H1 (cell line): ENCODE measurements around the gene FCRL5. TPM values are rescaled to one million over a fixed set of nuclear protein-coding genes. Genes with fewer than 3 reads are reported as not detected.

Source experiments
- CTCF ChIA-PET: fragments of 300-600 bp; sonication (Branson Sonifier 250); formaldehyde crosslinking; loops from one replicate; lab custom pipeline; 2021; ENCODE audit not compliant: partially characterized antibody; lab: Charles Lee
- POLR2A ChIA-PET: fragments of 300-600 bp; sonication (Branson Sonifier 250); formaldehyde crosslinking; loops from one replicate; lab custom pipeline; 2021; ENCODE audit warnings: inconsistent platforms; ENCODE audit not compliant: partially characterized antibody; lab: Charles Lee
- DNase-seq, 2 experiments: peaks; one replicate each; pipeline versions ENCODE4 v3.0.0 to v3.0.0-alpha.2; 2010 to 2022; ENCODE audit warnings: low spot score in 2 of 2, low read depth in 1 of 2, mixed read lengths in 1 of 2
- FAIRE-seq: peaks from 2 replicates; lab custom pipeline; 2011; peaks lifted over from hg19 to GRCh38; lab: Jason Lieb, UNC
- H2AFZ ChIP-seq: 2 replicates; pipeline ENCODE4 v1.8.1; 2012; ENCODE audit warnings: low read length, inconsistent platforms
- H2AK5ac ChIP-seq: 2 replicates; pipeline ENCODE4 v1.6.1; 2013; ENCODE audit warnings: low read depth, low read length
- H2BK120ac ChIP-seq: replicated peaks from 2 replicates; pipeline ENCODE3; 2013; ENCODE audit warnings: low read depth, low read length, inconsistent platforms
- H2BK12ac ChIP-seq: 2 replicates; pipeline ENCODE4 v1.6.1; 2013; ENCODE audit warnings: low read depth, low read length
- H2BK15ac ChIP-seq: 2 replicates; pipeline ENCODE4 v1.6.1; 2013; ENCODE audit warnings: low read length
- H2BK20ac ChIP-seq: 2 replicates; pipeline ENCODE4 v1.6.1; 2013; ENCODE audit warnings: low read length
- H2BK5ac ChIP-seq: 2 replicates; pipeline ENCODE4 v1.6.1; 2013; ENCODE audit warnings: low read depth, low read length
- H3K14ac ChIP-seq: 2 replicates; pipeline ENCODE4 v1.6.1; 2013; ENCODE audit warnings: inconsistent platforms; ENCODE audit not compliant: insufficient read length
- H3K18ac ChIP-seq: 2 replicates; pipeline ENCODE4 v1.6.1; 2013; ENCODE audit warnings: low read length; ENCODE audit errors: extremely low read depth
- H3K23ac ChIP-seq: 2 replicates; pipeline ENCODE4 v1.6.1; 2013; ENCODE audit warnings: inconsistent platforms; ENCODE audit not compliant: insufficient read length
- H3K23me2 ChIP-seq: 2 replicates; pipeline ENCODE4 v1.6.1; 2013; ENCODE audit warnings: low read depth, low read length
- H3K27ac ChIP-seq: 2 replicates; pipeline ENCODE4 v1.6.1; 2011; ENCODE audit warnings: low read depth, low read length, inconsistent platforms
- H3K27me3 ChIP-seq, 4 experiments: replicated peaks in 1 of 4; 1 replicate in 1 of 4; 2 replicates in 3 of 4; pipeline versions ENCODE4 v1.6.1 to v1.8.1; 2011 to 2013; ENCODE audit warnings: low read length in 3 of 4, mild to moderate bottlenecking in 3 of 4, inconsistent platforms in 2 of 4, mixed read lengths in 2 of 4, moderate library complexity in 1 of 4; ENCODE audit not compliant: control insufficient read depth in 3 of 4, insufficient read depth in 3 of 4; ENCODE audit errors: extremely low read depth in 1 of 4
- H3K36me3 ChIP-seq, 4 experiments: 2 replicates each; pipeline versions ENCODE4 v1.6.1 to v1.8.1; 2011 to 2013; ENCODE audit warnings: mild to moderate bottlenecking in 4 of 4, low read length in 3 of 4, moderate library complexity in 2 of 4, control low read depth in 1 of 4, inconsistent platforms in 1 of 4; ENCODE audit not compliant: insufficient read depth in 4 of 4, control insufficient read depth in 2 of 4
- H3K4ac ChIP-seq: replicated peaks from 2 replicates; pipeline ENCODE3; 2013; ENCODE audit warnings: low read length, low read depth, mixed read lengths, inconsistent platforms; ENCODE audit not compliant: insufficient read length
- H3K4me1 ChIP-seq, 4 experiments: replicated peaks in 1 of 4; 1 replicate in 1 of 4; 2 replicates in 3 of 4; pipeline versions ENCODE4 v1.6.1 to v1.8.1; 2011 to 2013; ENCODE audit warnings: low read length in 3 of 4, inconsistent platforms in 2 of 4, mixed read lengths in 1 of 4; ENCODE audit not compliant: insufficient read depth in 4 of 4, control insufficient read depth in 3 of 4
- H3K4me2 ChIP-seq, 2 experiments: 2 replicates each; pipeline versions ENCODE4 v1.6.1 to v1.8.1; 2011 to 2013; ENCODE audit warnings: low read depth in 2 of 2, low read length in 2 of 2, control low read depth in 1 of 2, inconsistent platforms in 1 of 2, mild to moderate bottlenecking in 1 of 2; ENCODE audit not compliant: insufficient read depth in 1 of 2
- H3K4me3 ChIP-seq, 4 experiments: fragments of 200-600, 300-600 bp in 1 of 4; sonication (generic), shearing (Covaris generic), sonication (Bioruptor Twin) in 1 of 4; 2 replicates each; pipeline versions ENCODE4 v1.5.1 to v1.8.1; 2011 to 2016; ENCODE audit warnings: low read length in 4 of 4, low read depth in 3 of 4, control low read depth in 2 of 4, inconsistent platforms in 2 of 4, mild to moderate bottlenecking in 2 of 4, mixed read lengths in 1 of 4, moderate library complexity in 1 of 4; ENCODE audit not compliant: insufficient read depth in 2 of 4; ENCODE audit errors: extremely low read depth in 1 of 4
- H3K56ac ChIP-seq: replicated peaks from 2 replicates; pipeline ENCODE3; 2013; ENCODE audit warnings: low read depth, mild to moderate bottlenecking, mixed read lengths, low read length, inconsistent platforms; ENCODE audit not compliant: insufficient read length
- H3K79me1 ChIP-seq: 2 replicates; pipeline ENCODE4 v1.6.1; 2013; ENCODE audit warnings: low read depth, low read length, control low read depth
- H3K79me2 ChIP-seq, 2 experiments: 2 replicates each; pipeline versions ENCODE4 v1.6.1 to v1.8.1; 2012 to 2013; ENCODE audit warnings: low read length in 2 of 2, mild to moderate bottlenecking in 2 of 2, inconsistent platforms in 1 of 2; ENCODE audit not compliant: insufficient read depth in 2 of 2, control insufficient read depth in 1 of 2
- H3K9ac ChIP-seq, 4 experiments: replicated peaks in 1 of 4; 1 replicate in 1 of 4; 2 replicates in 3 of 4; pipeline versions ENCODE4 v1.6.1 to v1.8.1; 2011 to 2013; ENCODE audit warnings: low read depth in 3 of 4, low read length in 3 of 4, control low read depth in 2 of 4, mild to moderate bottlenecking in 2 of 4, moderate library complexity in 2 of 4, inconsistent platforms in 1 of 4; ENCODE audit errors: extremely low read depth in 1 of 4
- H3K9me3 ChIP-seq, 2 experiments: 2 replicates each; pipeline versions ENCODE4 v1.6.1 to v1.8.1; 2012 to 2013; ENCODE audit warnings: mild to moderate bottlenecking in 2 of 2, moderate library complexity in 2 of 2, control low read depth in 1 of 2, inconsistent platforms in 1 of 2, low read depth in 1 of 2, low read length in 1 of 2, mixed read lengths in 1 of 2; ENCODE audit not compliant: insufficient read depth in 2 of 2
- H4K20me1 ChIP-seq, 2 experiments: replicated peaks in 1 of 2; 2 replicates each; pipeline versions ENCODE3 to v1.8.1; 2011 to 2013; ENCODE audit warnings: inconsistent platforms in 2 of 2, low read length in 2 of 2, mild to moderate bottlenecking in 1 of 2; ENCODE audit not compliant: insufficient read depth in 2 of 2, control insufficient read depth in 1 of 2
- H4K5ac ChIP-seq: 2 replicates; pipeline ENCODE4 v1.6.1; 2013; ENCODE audit warnings: low read length, low read depth, mixed read lengths, inconsistent platforms; ENCODE audit not compliant: insufficient read length
- H4K8ac ChIP-seq: 2 replicates; pipeline ENCODE4 v1.8.0; 2013; ENCODE audit warnings: mild to moderate bottlenecking, moderate library complexity, low read length, inconsistent platforms; ENCODE audit not compliant: insufficient read depth; ENCODE audit errors: extremely low read depth
- H4K91ac ChIP-seq: replicated peaks from 2 replicates; pipeline ENCODE3; 2013; ENCODE audit warnings: low read length, mixed read lengths, inconsistent platforms; ENCODE audit not compliant: insufficient read length
- ASH2L ChIP-seq: fragments of 200-600, 300-600 bp; sonication (generic); IDR thresholded peaks from one replicate; pipeline ENCODE4 v1.7.1; 2017; ENCODE audit warnings: low read length
- EP300 ChIP-seq, 2 experiments: IDR thresholded peaks; 1 replicate in 1 of 2; 2 replicates in 1 of 2; pipeline ENCODE4 v1.6.1; 2011 to 2012; ENCODE audit warnings: low read depth in 2 of 2, low read length in 2 of 2, mild to moderate bottlenecking in 2 of 2, borderline replicate concordance in 1 of 2, inconsistent platforms in 1 of 2, moderate library complexity in 1 of 2
- KDM5A ChIP-seq: fragments of 200-600 bp; IDR thresholded peaks from 2 replicates; pipeline ENCODE4 v1.7.1; 2012; ENCODE audit warnings: mild to moderate bottlenecking, low read length, inconsistent platforms, mixed read lengths
- NANOG ChIP-seq: IDR thresholded peaks from 2 replicates; pipeline ENCODE4 v1.6.1; 2011; ENCODE audit warnings: low read length, low read depth, mild to moderate bottlenecking, inconsistent platforms; ENCODE audit not compliant: insufficient read depth, poor library complexity, severe bottlenecking
- RNF2 ChIP-seq: fragments of 200-900, 300-1000 bp; sonication (generic); IDR thresholded peaks from 2 replicates; pipeline ENCODE4 v1.7.1; 2016; ENCODE audit warnings: borderline replicate concordance, low read depth, mild to moderate bottlenecking, antibody characterized with exemption, low read length; ENCODE audit not compliant: poor library complexity, severe bottlenecking; ENCODE audit errors: missing control alignments
- SP1 ChIP-seq: IDR thresholded peaks from 2 replicates; pipeline ENCODE4 v1.6.1; 2011; ENCODE audit warnings: low read depth, low read length
- SP4 ChIP-seq: IDR thresholded peaks from 2 replicates; pipeline ENCODE4 v1.6.1; 2012; ENCODE audit warnings: low read length, inconsistent platforms
- TAF7 ChIP-seq: optimal IDR thresholded peaks from 2 replicates; pipeline ENCODE3; 2011; ENCODE audit warnings: low read depth, mild to moderate bottlenecking, inconsistent platforms, low read length, moderate library complexity, borderline replicate concordance
- TEAD4 ChIP-seq: IDR thresholded peaks from 2 replicates; pipeline ENCODE4 v1.6.1; 2012; ENCODE audit warnings: low read depth, low read length, inconsistent platforms, mixed read lengths
- USF2 ChIP-seq: IDR thresholded peaks from 2 replicates; pipeline ENCODE4 v1.6.1; 2011; ENCODE audit warnings: low read length, improper control_type of control experiment
- WGBS, 2 experiments: shearing (Covaris generic) in 1 of 2; methylation state at CpG; one replicate each; pipeline versions ENCODE4 v1.1.6 to v1.1.7; 2013 to 2015; ENCODE audit warnings: low lambda C conversion rate in 2 of 2, mixed read lengths in 2 of 2, inconsistent platforms in 1 of 2, low coverage in 1 of 2, missing lambda C conversion rate in 1 of 2; ENCODE audit not compliant: insufficient replicate concordance in 2 of 2, insufficient coverage in 1 of 2, insufficient read length in 1 of 2; ENCODE audit errors: extremely low coverage in 1 of 2, missing lambda C conversion rate in 1 of 2; 5-methylcytosine and 5-hydroxymethylcytosine counted together
- polyA plus RNA-seq, 7 experiments: library from polyadenylated mRNA; depleted of rRNA in 3 of 7; stranded (reverse) in 5 of 7; unstranded in 2 of 7; fragments of >200 nt in 5 of 7; fragments of 200-250 nt in 2 of 7; gene quantifications; 1 replicate in 5 of 7; 2 replicates in 1 of 7; 4 replicates in 1 of 7; pipeline versions ENCODE4 v1.2.1 to v1.2.3, GENCODE V29; 2011 to 2013; ENCODE audit warnings: missing spikeins in 2 of 7, mixed read lengths in 2 of 7
- total RNA-seq: library from RNA; stranded (reverse); fragmentation: NEBNext Ultra II Directional; extraction: Animal tissue kit (Norgen Biotek cat#: 25700); gene quantifications from 2 replicates; pipeline ENCODE4 v1.2.1, GENCODE V29; 2021

Gene FCRL5
- total and polyA plus RNA-seq, 2 of the 8 experiments (the other 6 are each of a cell fraction or from before 2014, with no cell fraction given): 1.0 to 2.6 TPM

- no peak for DNase-seq
- H2BK5ac ChIP-seq: no peak overlapping the region
- no peak overlapping the region for H3K4me3 ChIP-seq
- no peak overlapping the region for H2AFZ ChIP-seq
- H3K79me1 ChIP-seq: no peaks in the 10 kb centered on the region
- WGBS, 2 experiments: 70% methylated on average over 2 of the region's 2 CpGs; no CpG with 5 or more reads in 1 of the 2 experiments
- no peak overlapping the region for H2AK5ac ChIP-seq
- H3K27me3 ChIP-seq: no peaks in the 10 kb centered on the region; a peak in 2 of 7 replicates
- FAIRE-seq: no peak
- no peak overlapping the region for H3K56ac ChIP-seq
- no peak overlapping the region for H3K9ac ChIP-seq
- no peak overlapping the region for H3K4ac ChIP-seq
- no peaks in the 10 kb centered on the region for H3K79me2 ChIP-seq
- no peaks in the 10 kb centered on the region for H4K20me1 ChIP-seq
- H3K23ac ChIP-seq: no peak overlapping the region
- H3K4me2 ChIP-seq: no peak overlapping the region
- H3K14ac ChIP-seq: no peak overlapping the region
- no peaks in the 10 kb centered on the region for H3K36me3 ChIP-seq
- no peak overlapping the region for H3K27ac ChIP-seq
- H4K91ac ChIP-seq: no peak overlapping the region
- no peak overlapping the region; the same call in 1 of the 2 replicates for H2BK15ac ChIP-seq
- POLR2A ChIA-PET: no interaction called here
- no peak overlapping the region for H4K8ac ChIP-seq
- peaks cover 0 to 3% (median 0%) of the 10 kb centered on the region in 4 experiments; a peak in 1 of 7 replicates for H3K4me1 ChIP-seq
- no peak overlapping the region for H4K5ac ChIP-seq
- no peaks in the 10 kb centered on the region for H3K23me2 ChIP-seq
- no peaks in the 10 kb centered on the region for H3K9me3 ChIP-seq
- no peak overlapping the region for H2BK12ac ChIP-seq
- no peak overlapping the region for H2BK120ac ChIP-seq
- no peak overlapping the region for H3K18ac ChIP-seq
- no peak overlapping the region for H2BK20ac ChIP-seq
- CTCF ChIA-PET: interaction anchor here (1.1 to 4.4 kb wide), 12 partner anchors 8 to 316 kb away, joined by 3 to 41 read pairs (median 5); no protein-coding TSS in a partner anchor
- no peak for TF ChIP-seq KDM5A
- TF ChIP-seq TEAD4: no peak
- no peak for TF ChIP-seq SP4
- no peak for TF ChIP-seq EP300 (IDR thresholded peaks at IDR 0.05; ENCODE audit: borderline replicate concordance in 1 of 2, low read depth in 2 of 2, low read length in 2 of 2)
- no peak for TF ChIP-seq ASH2L
- no peak for TF ChIP-seq SP1
- TF ChIP-seq TAF7: no peak
- no peak for TF ChIP-seq NANOG
- TF ChIP-seq RNF2: no peak
- TF ChIP-seq USF2: no peak
These were observed 65.2 kb downstream of the FCRL5 start for GRCh38 chr1:157487096-157487495.
